Endothelial cell of umbilical vein (primary cell): Measurements from ENCODE around the gene KDM5B. TPM values are rescaled to one million over a fixed set of nuclear protein-coding genes. Genes with fewer than 3 reads are reported as not detected.

ENCODE experiments used
- BruUV-seq: library from RNA; stranded (reverse); fragments of 400-500 nt; replicated peaks from 2 replicates; lab custom pipeline; 2021; lab: Mats Ljungman, UMichigan
- CTCF ChIA-PET: fragments of 300-600, 350-600 bp; sonication (Branson Sonifier 250); formaldehyde crosslinking; loops from one replicate; lab custom pipeline; 2021; ENCODE audit warnings: antibody characterized with exemption, inconsistent platforms; lab: Charles Lee
- POLR2A ChIA-PET: fragments of 300-600, 350-600 bp; sonication (Branson Sonifier 250); formaldehyde crosslinking; loops from one replicate; lab custom pipeline; 2021; ENCODE audit warnings: antibody characterized with exemption, inconsistent platforms; lab: Charles Lee
- DNase-seq: peaks from one replicate; pipeline ENCODE4 v3.0.0-alpha.2; 2011; ENCODE audit warnings: low read depth, low spot score
- FAIRE-seq: peaks from 2 replicates; lab custom pipeline; 2011; peaks lifted over from hg19 to GRCh38; lab: Jason Lieb, UNC
- H2AFZ ChIP-seq: 2 replicates; pipeline ENCODE4 v1.6.0; 2012; ENCODE audit warnings: low read depth, low read length, control low read depth, inconsistent platforms
- H3K27ac ChIP-seq: 2 replicates; pipeline ENCODE4 v1.5.1; 2011; ENCODE audit warnings: low read depth, mild to moderate bottlenecking, control low read depth, low read length, moderate library complexity; ENCODE audit not compliant: insufficient read depth
- H3K27me3 ChIP-seq, 2 experiments: 2 replicates each; pipeline versions ENCODE4 v1.6.0 to v1.6.1; 2011; ENCODE audit warnings: low read length in 2 of 2, mixed read lengths in 1 of 2; ENCODE audit not compliant: control insufficient read depth in 2 of 2, insufficient read depth in 2 of 2
- H3K36me3 ChIP-seq, 2 experiments: 2 replicates in 1 of 2; 3 replicates in 1 of 2; pipeline ENCODE4 v1.5.1; 2011; ENCODE audit warnings: low read length in 2 of 2, mild to moderate bottlenecking in 1 of 2, moderate library complexity in 1 of 2; ENCODE audit not compliant: control insufficient read depth in 2 of 2, insufficient read depth in 2 of 2; ENCODE audit errors: extremely low read depth in 1 of 2
- H3K4me1 ChIP-seq: 3 replicates; pipeline ENCODE4 v1.5.1; 2011; ENCODE audit warnings: mild to moderate bottlenecking, low read length; ENCODE audit not compliant: control insufficient read depth, insufficient read depth; ENCODE audit errors: extremely low read depth
- H3K4me2 ChIP-seq: 2 replicates; pipeline ENCODE4 v1.6.1; 2011; ENCODE audit warnings: low read length, control low read depth, mixed read lengths; ENCODE audit not compliant: insufficient read depth
- H3K4me3 ChIP-seq, 3 experiments: fragments of 200-600 bp in 1 of 3; sonication (generic), shearing (Covaris generic) in 1 of 3; replicated peaks in 1 of 3; 2 replicates each; pipeline ENCODE4 v1.5.1; 2011 to 2016; ENCODE audit warnings: control low read depth in 3 of 3, low read length in 3 of 3, mild to moderate bottlenecking in 2 of 3, inconsistent platforms in 1 of 3, low read depth in 1 of 3, moderate library complexity in 1 of 3; ENCODE audit not compliant: insufficient read depth in 1 of 3
- H3K79me2 ChIP-seq: 2 replicates; pipeline ENCODE4 v1.6.0; 2012; ENCODE audit warnings: low read length, inconsistent platforms; ENCODE audit not compliant: control insufficient read depth, insufficient read depth
- H3K9ac ChIP-seq: replicated peaks from 2 replicates; pipeline ENCODE3; 2011; ENCODE audit warnings: low read length, control low read depth; ENCODE audit not compliant: insufficient read depth; ENCODE audit errors: extremely low read depth
- H3K9me1 ChIP-seq: replicated peaks from 3 replicates; pipeline ENCODE4 v1.6.0; 2011; ENCODE audit warnings: mild to moderate bottlenecking, low read length; ENCODE audit not compliant: control insufficient read depth, insufficient read depth; ENCODE audit errors: extremely low read depth
- H3K9me3 ChIP-seq: replicated peaks from 2 replicates; pipeline ENCODE4 v1.5.1; 2012; ENCODE audit warnings: low read length, inconsistent platforms; ENCODE audit not compliant: control insufficient read depth, insufficient read depth
- H4K20me1 ChIP-seq: replicated peaks from 2 replicates; pipeline ENCODE3; 2011; ENCODE audit warnings: mild to moderate bottlenecking, low read length; ENCODE audit not compliant: control insufficient read depth, insufficient read depth; ENCODE audit errors: extremely low read depth
- CTCF ChIP-seq, 2 donors: IDR thresholded peaks; 1 replicate in 1 of 2; 2 replicates in 1 of 2; pipeline ENCODE4 v1.5.1; 2011; ENCODE audit warnings: low read length in 2 of 2, mild to moderate bottlenecking in 2 of 2, moderate library complexity in 2 of 2, control low read depth in 1 of 2, inconsistent platforms in 1 of 2, low read depth in 1 of 2; ENCODE audit not compliant: insufficient read depth in 1 of 2; ENCODE audit errors: extremely low read depth in 1 of 2
- EZH2 ChIP-seq: IDR thresholded peaks from 2 replicates; pipeline ENCODE4 v1.6.1; 2012; ENCODE audit warnings: borderline replicate concordance, low read depth, mild to moderate bottlenecking, moderate library complexity, low read length, inconsistent platforms; ENCODE audit not compliant: severe bottlenecking
- FOS ChIP-seq: IDR thresholded peaks from 2 replicates; pipeline ENCODE4 v1.6.1; 2011; ENCODE audit warnings: mild to moderate bottlenecking, low read length, moderate library complexity, borderline replicate concordance; ENCODE audit not compliant: insufficient read depth
- GATA2 ChIP-seq: IDR thresholded peaks from 2 replicates; pipeline ENCODE4 v1.7.0; 2011; ENCODE audit warnings: low read depth, mild to moderate bottlenecking, moderate library complexity, mixed read lengths, low read length; ENCODE audit not compliant: insufficient read length, insufficient read depth
- JUN ChIP-seq: IDR thresholded peaks from 2 replicates; pipeline ENCODE4 v1.6.1; 2011; ENCODE audit warnings: borderline replicate concordance, low read depth; ENCODE audit not compliant: insufficient read length, insufficient read depth
- MAX ChIP-seq: IDR thresholded peaks from 2 replicates; pipeline ENCODE4 v1.6.1; 2011; ENCODE audit not compliant: insufficient read depth, insufficient read length
- MYC ChIP-seq: IDR thresholded peaks from one replicate; pipeline ENCODE4 v1.6.1; 2011; ENCODE audit warnings: mild to moderate bottlenecking, low read depth, low read length
- POLR2A ChIP-seq: IDR thresholded peaks from 2 replicates; pipeline ENCODE4 v1.6.1; 2012; ENCODE audit warnings: low read depth, mild to moderate bottlenecking, control low read depth, low read length
- POLR2AphosphoS5 ChIP-seq: IDR thresholded peaks from 2 replicates; pipeline ENCODE4 v1.6.1; 2012; ENCODE audit warnings: low read depth, mild to moderate bottlenecking, control low read depth, low read length, moderate library complexity; ENCODE audit not compliant: insufficient read depth
- dilution Hi-C: fragments of 300-500 bp; cut with MboI; formaldehyde crosslinking; loops from one replicate; pipeline ENCODE4 v1.15.0; 2019; ENCODE audit warnings: low sequenced_read_pairs; ENCODE audit not compliant: extremely low pct_ligation_motif_present
- intact Hi-C: fragments of 100-400 bp; cut with micrococcal nuclease; formaldehyde crosslinking; loops from one replicate; pipeline ENCODE4 v1.10.0; 2022
- polyA plus RNA-seq, 4 experiments: library from polyadenylated mRNA; depleted of rRNA in 3 of 4; stranded (reverse) in 3 of 4; unstranded in 1 of 4; fragments of >200 nt; gene quantifications; 2 replicates each; pipeline versions ENCODE4 v1.2.1 to v1.2.3, GENCODE V29; 2011 to 2012; ENCODE audit warnings: missing spikeins in 1 of 4
- total RNA-seq: library from RNA; stranded (reverse); gene quantifications from 2 replicates; pipeline ENCODE4 v1.2.3, GENCODE V29; 2021

The KDM5B gene
- total and polyA plus RNA-seq, 2 donors (not counting 3 experiments of a cell fraction or from before 2014, with no cell fraction given): 25.2 to 65.5 TPM

GRCh38 chr1:202694314-202694713 is 113.9 kb downstream of the KDM5B start:
- Histone ChIP-seq H2AFZ (no peak overlapping the region), H3K9ac (no peak overlapping the region), H3K27ac (no peak overlapping the region), H3K9me3 (no peaks in the 10 kb centered on the region), H3K27me3 (peaks cover 0 to 5% of the 10 kb centered on the region in 2 experiments), H3K9me1 (no peaks in the 10 kb centered on the region), H3K79me2 (no peaks in the 10 kb centered on the region), H3K4me3 (no peak overlapping the region), H3K4me1 (no peaks in the 10 kb centered on the region), H3K36me3 (no peaks in the 10 kb centered on the region), H4K20me1 (no peaks in the 10 kb centered on the region), H3K4me2 (no peak overlapping the region)
- TF ChIP-seq EZH2 (no peak), CTCF (IDR thresholded peaks at IDR 0.05; ENCODE audit: extremely low read depth in 1 of 2, insufficient read depth in 1 of 2, low read depth in 1 of 2, low read length in 2 of 2) (no peak), GATA2 (no peak), POLR2A (no peak), JUN (no peak), MYC (no peak), POLR2AphosphoS5 (no peak), MAX (no peak), FOS (no peak)
- BruUV-seq: no TSS peak
- intact Hi-C loops (loop anchor here (5.0 kb wide), 1 partner anchor 37 kb away; no protein-coding TSS in a partner anchor), dilution Hi-C loops (no loop called here)
- DNase-seq (no peak), FAIRE-seq (no peak)
- CTCF ChIA-PET: no interaction called here
- POLR2A ChIA-PET: no interaction called here
